SU-DHL-6 (cell line): ENCODE data around the gene GNG8.

Experiments
- H2AFZ ChIP-seq: fragments of 200-600 bp; sonication (generic); 2 replicates; pipeline ENCODE4 v1.6.1; 2014; ENCODE audit warnings: low read depth, mild to moderate bottlenecking, moderate library complexity, mixed read lengths, antibody characterized with exemption, low read length; ENCODE audit not compliant: severe bottlenecking
- H3F3A ChIP-seq: fragments of 200-600 bp; shearing (Covaris generic); 2 replicates; pipeline ENCODE4 v1.6.0; 2016; ENCODE audit warnings: antibody characterized with exemption, mild to moderate bottlenecking; ENCODE audit not compliant: insufficient read depth
- H3K27ac ChIP-seq: fragments of 200-600 bp; sonication (generic); 2 replicates; pipeline ENCODE4 v1.5.1; 2016; ENCODE audit warnings: low read depth, mild to moderate bottlenecking, low read length, moderate library complexity, mixed read lengths
- H3K27me3 ChIP-seq: fragments of 200-600 bp; sonication (generic), shearing (Covaris generic); 2 replicates; pipeline ENCODE4 v1.6.0; 2014; ENCODE audit warnings: mild to moderate bottlenecking, low read length
- H3K36me3 ChIP-seq: fragments of 200-600 bp; sonication (generic); 2 replicates; pipeline ENCODE4 v1.6.1; 2014; ENCODE audit warnings: mild to moderate bottlenecking, low read length, mixed read lengths
- H3K4me2 ChIP-seq: fragments of 300-600, 200-600 bp; shearing (Covaris generic), sonication (generic); 2 replicates; pipeline ENCODE4 v1.6.0; 2014; ENCODE audit warnings: low read length, low read depth, mild to moderate bottlenecking; ENCODE audit not compliant: poor library complexity, severe bottlenecking
- H3K4me3 ChIP-seq: fragments of 200-600 bp; sonication (generic); 2 replicates; pipeline ENCODE4 v1.5.1; 2014; ENCODE audit warnings: antibody characterized with exemption, low read length, mild to moderate bottlenecking, mixed read lengths; ENCODE audit not compliant: insufficient read depth, poor library complexity, severe bottlenecking
- H3K79me2 ChIP-seq: fragments of 200-600 bp; sonication (generic); 2 replicates; pipeline ENCODE4 v1.6.1; 2014; ENCODE audit warnings: mild to moderate bottlenecking, low read length, moderate library complexity; ENCODE audit not compliant: insufficient read depth
- H3K9ac ChIP-seq: fragments of 200-600 bp; sonication (generic); 2 replicates; pipeline ENCODE4 v1.7.0; 2014; ENCODE audit warnings: mild to moderate bottlenecking, low read length
- H3K9me2 ChIP-seq: fragments of 200-600 bp; sonication (generic); replicated peaks from 2 replicates; pipeline ENCODE4 v1.6.1; 2014; ENCODE audit warnings: low read length; ENCODE audit not compliant: insufficient read depth
- H3K9me3 ChIP-seq: fragments of 200-600 bp; sonication (generic); 2 replicates; pipeline ENCODE4 v1.6.1; 2014; ENCODE audit warnings: low read length, mixed read lengths; ENCODE audit not compliant: insufficient read depth
- H4K20me1 ChIP-seq: fragments of 200-600 bp; sonication (generic); 2 replicates; pipeline ENCODE4 v1.6.1; 2014; ENCODE audit warnings: low read depth, mild to moderate bottlenecking, antibody characterized with exemption, low read length, moderate library complexity, mixed read lengths
- CTCF ChIP-seq: fragments of 200-600 bp; sonication (generic); IDR thresholded peaks from one replicate; pipeline ENCODE4 v1.5.1; 2017; ENCODE audit warnings: antibody characterized with exemption, mild to moderate bottlenecking, low read length, moderate library complexity; ENCODE audit not compliant: insufficient read depth, poor library complexity, severe bottlenecking
- EZH2phosphoT487 ChIP-seq: fragments of 200-600 bp; sonication (generic), shearing (Covaris generic); conservative IDR thresholded peaks from 2 replicates; pipeline ENCODE4 v1.6.1; 2018; ENCODE audit warnings: mild to moderate bottlenecking, antibody characterized with exemption, low read length, moderate library complexity, mixed read lengths

The GNG8 gene

GRCh38 chr19:46608581-46609345 lies 27.2 kb downstream of the GNG8 start:
- Histone ChIP-seq H3K9me3 (no peaks in the 10 kb centered on the region), H2AFZ (no peak overlapping the region), H3K9me2 (no peaks in the 10 kb centered on the region), H3K4me2 (no peak overlapping the region), H3K79me2 (peaks cover 21% of the 10 kb centered on the region), H3F3A (peaks cover 5% of the 10 kb centered on the region; the same call in 1 of the 2 replicates), H3K27me3 (no peaks in the 10 kb centered on the region), H3K9ac (no peak overlapping the region), H4K20me1 (no peaks in the 10 kb centered on the region), H3K27ac (no peak overlapping the region), H3K4me3 (no peak overlapping the region), H3K36me3 (no peaks in the 10 kb centered on the region)
- TF ChIP-seq EZH2phosphoT487 = no peak
- no peak for TF ChIP-seq CTCF

GRCh38 chr19:46608178-46608577 lies 27.8 kb downstream of the GNG8 start:
- Histone ChIP-seq H3K9ac (no peak overlapping the region), H3K27me3 (no peaks in the 10 kb centered on the region), H3K27ac (no peak overlapping the region), H2AFZ (no peak overlapping the region), H3K9me3 (no peaks in the 10 kb centered on the region), H3K9me2 (no peaks in the 10 kb centered on the region), H3F3A (peaks cover 5% of the 10 kb centered on the region; the same call in 1 of the 2 replicates), H3K4me2 (no peak overlapping the region), H3K4me3 (no peak overlapping the region), H3K36me3 (no peaks in the 10 kb centered on the region), H4K20me1 (no peaks in the 10 kb centered on the region), H3K79me2 (peaks cover 27% of the 10 kb centered on the region)
- no peak for TF ChIP-seq EZH2phosphoT487
- TF ChIP-seq CTCF = no peak

- H3K9me2 ChIP-seq = no peaks in the 10 kb centered on the region
- no peak overlapping the region for H3K4me2 ChIP-seq
- no peak overlapping the region for H3K9ac ChIP-seq
- H3K79me2 ChIP-seq = peaks cover 34% of the 10 kb centered on the region
- TF ChIP-seq CTCF (no peak), EZH2phosphoT487 (no peak)
- no peaks in the 10 kb centered on the region for H4K20me1 ChIP-seq
- no peaks in the 10 kb centered on the region for H3K36me3 ChIP-seq
- no peak overlapping the region for H3K27ac ChIP-seq
- H3K9me3 ChIP-seq = no peaks in the 10 kb centered on the region
- no peak overlapping the region for H2AFZ ChIP-seq
- H3K27me3 ChIP-seq = no peaks in the 10 kb centered on the region
- H3F3A ChIP-seq = peaks cover 5% of the 10 kb centered on the region; the same call in 1 of the 2 replicates
- H3K4me3 ChIP-seq = no peak overlapping the region
Measured at GRCh38 chr19:46607448-46607841, 28.6 kb downstream of the GNG8 start.
